Large intestine (tissue), 3 donors: ENCODE data around the gene PLXNA2. TPM values are rescaled to one million over a fixed set of nuclear protein-coding genes. Genes with fewer than 3 reads are reported as not detected.

Source experiments
- DNase-seq, 2 donors: peaks; one replicate each; pipeline versions ENCODE4 v3.0.0 to v3.0.0-alpha.2; 2013
- H3K27ac ChIP-seq: one replicate; pipeline ENCODE4 v1.5.1; 2013; ENCODE audit warnings: low read length
- H3K27me3 ChIP-seq: 2 replicates; pipeline ENCODE4 v1.6.1; 2013; ENCODE audit warnings: low read length; ENCODE audit not compliant: control insufficient read depth, insufficient read depth
- H3K36me3 ChIP-seq: 2 replicates; pipeline ENCODE4 v1.6.1; 2013; ENCODE audit warnings: low read length; ENCODE audit not compliant: control insufficient read depth, insufficient read depth
- H3K4me1 ChIP-seq: one replicate; pipeline ENCODE4 v1.6.1; 2013; ENCODE audit warnings: low read length; ENCODE audit not compliant: control insufficient read depth, insufficient read depth
- H3K4me3 ChIP-seq: one replicate; pipeline ENCODE4 v1.5.1; 2013; ENCODE audit warnings: low read length
- H3K9me3 ChIP-seq: one replicate; pipeline ENCODE4 v1.6.1; 2013; ENCODE audit warnings: mild to moderate bottlenecking, low read depth, low read length, moderate library complexity; ENCODE audit not compliant: control insufficient read depth
- WGBS: methylation state at CpG from one replicate; pipeline ENCODE4 v1.1.5; 2013; ENCODE audit warnings: low lambda C conversion rate; ENCODE audit not compliant: insufficient coverage; 5-methylcytosine and 5-hydroxymethylcytosine counted together
- polyA plus RNA-seq: library from polyadenylated mRNA; unstranded; fragments of 120-200 nt; gene quantifications from one replicate; pipeline ENCODE4 v1.2.1, GENCODE V29; 2013

PLXNA2 gene
- polyA plus RNA-seq, 1 donor, result 11.7 TPM

DNA sequence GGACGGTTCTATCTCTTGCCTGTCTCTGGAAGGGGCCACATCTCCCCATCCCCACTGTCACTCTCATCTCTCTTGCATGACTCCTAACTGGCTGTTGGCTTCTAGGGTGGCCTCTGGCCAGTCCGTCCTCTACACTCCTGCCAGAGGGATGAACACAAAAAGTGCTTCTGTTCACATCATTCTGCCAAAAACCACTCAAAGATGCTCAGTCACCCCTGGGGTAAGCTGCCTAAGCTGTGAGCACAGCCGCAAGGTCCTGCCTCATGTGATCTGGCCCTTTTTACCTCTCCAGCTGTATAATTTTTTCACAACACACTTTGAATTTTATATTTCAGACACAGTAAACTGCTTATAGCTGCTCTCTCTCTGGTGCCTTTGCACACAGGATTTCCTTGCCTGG is 235.7 kb downstream of the PLXNA2 start:
- DNase-seq, result no peak
- WGBS, result 100% methylated on average over 1 of the region's 3 CpGs
- Histone ChIP-seq H3K36me3 (no peaks in the 10 kb centered on the region), H3K27me3 (peaks cover 9% of the 10 kb centered on the region), H3K4me3 (no peak overlapping the region), H3K9me3 (no peaks in the 10 kb centered on the region), H3K27ac (no peak overlapping the region), H3K4me1 (no peaks in the 10 kb centered on the region)

DNA sequence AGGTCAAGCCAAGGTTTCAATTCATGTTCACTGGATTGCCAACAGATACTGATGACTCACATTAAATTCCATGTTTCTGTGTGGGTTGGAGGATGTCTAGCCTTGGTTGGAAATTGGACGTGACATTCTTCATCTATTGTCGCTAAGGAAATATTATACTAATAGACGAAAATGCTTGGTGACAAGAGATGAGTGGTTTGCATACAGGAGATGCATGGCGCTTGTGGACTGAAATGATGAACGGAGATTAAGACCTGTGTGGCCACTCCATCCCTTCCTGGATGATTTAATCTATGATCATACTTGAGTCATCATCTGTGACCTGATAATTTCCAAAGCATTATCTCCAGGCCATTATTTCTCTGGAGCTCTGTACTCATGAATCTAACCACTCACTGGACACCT is 236.2 kb downstream of the PLXNA2 start:
- Histone ChIP-seq H3K9me3 (no peaks in the 10 kb centered on the region), H3K27ac (no peak overlapping the region), H3K27me3 (peaks cover 9% of the 10 kb centered on the region), H3K36me3 (no peaks in the 10 kb centered on the region), H3K4me3 (no peak overlapping the region), H3K4me1 (no peaks in the 10 kb centered on the region)
- DNase-seq, result no peak
- WGBS, result 80% methylated on average over 2 of the region's 5 CpGs

DNA sequence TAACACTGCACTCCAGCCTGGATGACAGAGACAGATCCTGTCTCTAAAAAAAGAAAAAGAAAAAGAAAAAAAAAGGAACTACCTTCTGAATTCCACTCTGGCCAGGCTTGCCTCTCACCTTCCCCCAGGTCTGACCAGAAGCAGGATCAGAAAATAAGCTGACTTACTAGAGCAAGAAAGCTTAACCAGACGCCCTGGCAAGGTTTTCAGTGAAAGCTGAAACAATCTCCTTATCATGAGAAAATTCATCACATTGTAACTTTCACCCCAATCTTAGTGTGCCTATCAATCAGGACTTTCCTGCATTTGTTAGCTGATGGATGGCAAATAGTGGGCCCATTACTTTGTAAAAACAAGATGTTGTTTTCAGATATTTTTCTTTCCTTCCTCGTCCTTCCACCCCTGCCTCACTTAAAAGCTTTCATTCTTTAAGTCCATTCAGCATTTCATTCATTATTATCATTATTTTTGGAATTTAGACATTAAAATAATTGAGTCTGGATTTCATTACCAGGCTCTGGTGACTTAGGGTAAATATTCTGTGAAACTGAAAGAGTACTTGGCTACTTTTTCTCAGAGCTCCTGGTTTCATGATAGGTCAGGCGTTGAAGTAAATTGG is 236.8 kb downstream of the PLXNA2 start:
- Histone ChIP-seq H3K27ac (no peak overlapping the region), H3K27me3 (peaks cover 9% of the 10 kb centered on the region), H3K36me3 (no peaks in the 10 kb centered on the region), H3K4me3 (no peak overlapping the region), H3K4me1 (no peaks in the 10 kb centered on the region), H3K9me3 (no peaks in the 10 kb centered on the region)
- DNase-seq, result no peak
- WGBS, result 89% methylated on average over 2 of the region's 3 CpGs

DNA sequence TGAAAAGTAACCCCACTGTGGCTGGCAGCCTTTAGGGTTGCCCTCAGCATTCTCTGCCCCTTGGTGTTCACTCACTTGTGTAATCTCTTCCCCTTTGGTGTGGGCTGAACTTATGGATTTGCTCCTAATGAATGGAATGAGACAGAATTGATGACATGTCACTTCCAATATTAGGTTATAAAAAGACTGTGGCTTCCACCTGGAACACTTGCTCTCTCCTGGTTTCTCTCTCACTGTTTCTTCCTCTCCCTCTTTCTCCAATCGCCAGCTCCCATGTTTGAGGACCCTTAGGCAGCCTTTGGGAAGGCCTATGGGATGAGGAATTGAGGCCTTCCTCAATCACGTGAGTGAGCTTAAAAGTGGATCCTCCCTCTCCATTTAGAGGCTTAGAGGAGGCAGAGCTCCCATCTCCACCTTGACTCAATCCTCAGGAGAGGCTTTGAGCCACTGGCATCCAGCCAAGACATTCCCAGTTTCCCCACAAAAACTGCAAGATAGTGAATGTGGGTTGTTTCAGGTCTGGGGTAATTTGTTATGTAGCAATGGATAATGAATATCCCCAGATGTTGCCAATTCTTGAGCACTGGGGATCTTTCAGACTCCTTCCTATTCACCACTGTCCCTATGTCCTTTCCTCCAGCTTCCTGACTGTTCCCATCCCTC is 237.8 kb downstream of the PLXNA2 start:
- Histone ChIP-seq H3K4me3 (no peak overlapping the region), H3K9me3 (no peaks in the 10 kb centered on the region), H3K27me3 (peaks cover 13% of the 10 kb centered on the region), H3K36me3 (no peaks in the 10 kb centered on the region), H3K27ac (no peak overlapping the region), H3K4me1 (no peaks in the 10 kb centered on the region)
- no peak for DNase-seq
- no CpG with 5 or more reads among the region's 2 CpGs for WGBS

DNA sequence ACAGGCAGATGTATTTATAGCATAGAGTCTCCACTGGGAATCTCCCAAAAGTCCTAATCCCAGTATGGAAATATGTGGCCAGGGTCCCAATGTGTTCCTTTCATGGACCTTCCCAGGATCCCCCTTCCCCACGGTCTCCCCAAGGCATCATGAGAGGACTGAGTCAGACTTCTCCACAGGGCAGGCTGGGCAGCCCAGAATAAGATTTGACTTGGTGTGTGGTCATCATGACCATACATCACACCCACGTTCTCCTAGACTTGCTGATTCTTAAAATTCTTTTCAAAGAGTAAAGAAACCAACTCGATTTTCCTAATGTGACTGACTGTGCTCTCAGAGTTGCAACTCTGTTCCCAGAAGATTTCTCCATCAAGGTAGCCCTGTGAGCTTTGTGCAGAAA is 239.3 kb downstream of the PLXNA2 start:
- 79% methylated on average over 2 of the region's 3 CpGs for WGBS

DNA sequence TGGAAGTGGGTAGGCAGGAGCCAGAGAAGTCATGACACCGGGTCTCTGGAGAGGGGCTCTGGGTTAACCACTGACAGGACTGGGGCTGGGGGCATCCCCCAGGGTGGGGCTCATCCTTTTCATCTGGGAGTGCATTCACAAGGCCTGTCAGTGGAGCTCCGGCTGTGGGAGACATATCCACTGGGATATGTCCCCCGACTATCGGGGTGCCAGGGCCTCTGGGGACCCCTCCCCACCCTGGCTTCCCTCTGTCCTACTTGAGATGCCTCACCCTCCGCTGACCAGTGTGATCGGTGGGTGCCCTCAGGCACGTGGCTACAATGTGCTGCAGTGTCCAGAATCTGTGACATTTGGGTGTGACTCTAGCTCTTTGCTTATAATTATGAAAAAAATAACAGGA is 240.9 kb downstream of the PLXNA2 start:
- H3K4me1 ChIP-seq, result no peaks in the 10 kb centered on the region
- WGBS, result 80% methylated on average over 1 of the region's 7 CpGs
- H3K4me3 ChIP-seq, result no peak overlapping the region
- H3K9me3 ChIP-seq, result no peaks in the 10 kb centered on the region
- no peak for DNase-seq
- no peak overlapping the region for H3K27ac ChIP-seq
- H3K27me3 ChIP-seq, result peaks cover 16% of the 10 kb centered on the region
- no peaks in the 10 kb centered on the region for H3K36me3 ChIP-seq

More for the DNA sequence above, 239.3 kb downstream of the PLXNA2 start:
- H3K4me3 ChIP-seq, result no peak overlapping the region
- H3K27me3 ChIP-seq, result peaks cover 19% of the 10 kb centered on the region
- H3K27ac ChIP-seq, result no peak overlapping the region
- no peaks in the 10 kb centered on the region for H3K36me3 ChIP-seq
- H3K4me1 ChIP-seq, result no peaks in the 10 kb centered on the region
- no peaks in the 10 kb centered on the region for H3K9me3 ChIP-seq
- DNase-seq, result no peak

DNA sequence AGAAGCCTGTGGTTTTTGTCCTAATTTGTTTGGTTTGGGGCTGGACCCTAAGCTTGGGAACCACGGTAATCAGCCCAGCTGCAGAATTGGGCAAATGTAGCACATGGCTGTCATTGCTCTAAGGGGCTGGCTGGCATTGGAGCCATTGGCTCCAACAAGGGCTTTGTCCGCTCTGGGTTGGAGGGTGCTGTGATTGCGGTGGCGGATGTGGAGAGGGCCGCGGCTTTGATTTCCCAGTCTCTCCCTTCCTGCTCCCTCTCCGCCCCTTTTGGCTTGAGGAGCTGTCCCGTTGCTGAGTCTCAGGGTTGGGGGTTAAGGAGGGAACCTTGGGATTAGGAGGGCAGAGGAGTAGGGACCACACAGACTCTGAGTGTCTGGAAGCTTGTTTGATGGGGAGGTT is 241.5 kb downstream of the PLXNA2 start:
- Histone ChIP-seq H3K27ac (no peak overlapping the region), H3K36me3 (no peaks in the 10 kb centered on the region), H3K9me3 (no peaks in the 10 kb centered on the region), H3K4me1 (no peaks in the 10 kb centered on the region), H3K4me3 (no peak overlapping the region), H3K27me3 (peaks cover 16% of the 10 kb centered on the region)
- no peak for DNase-seq
- no CpG with 5 or more reads among the region's 8 CpGs for WGBS

DNA sequence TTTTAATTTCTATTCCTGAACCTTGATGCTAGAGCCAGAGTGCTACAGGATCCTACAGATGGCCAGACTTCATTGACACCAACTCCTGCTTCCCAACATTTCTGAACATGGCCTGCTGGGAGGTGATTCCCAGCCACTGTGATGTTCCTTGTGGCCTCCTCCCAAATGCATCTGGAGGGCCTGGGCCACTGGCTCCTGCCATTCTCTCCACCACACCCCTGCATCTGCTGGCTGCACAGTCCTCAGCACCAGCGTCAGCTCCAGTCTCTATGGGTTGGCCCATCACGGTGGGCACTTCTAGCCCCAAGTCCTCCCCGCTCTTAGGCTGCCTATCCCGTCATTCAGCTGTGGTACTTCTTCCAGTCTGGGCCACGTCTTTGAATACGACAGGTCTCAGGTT is 242.1 kb downstream of the PLXNA2 start:
- WGBS, result no CpG with 5 or more reads among the region's 6 CpGs
- Histone ChIP-seq H3K27ac (no peak overlapping the region), H3K27me3 (peaks cover 16% of the 10 kb centered on the region), H3K9me3 (no peaks in the 10 kb centered on the region), H3K4me1 (no peaks in the 10 kb centered on the region), H3K36me3 (no peaks in the 10 kb centered on the region), H3K4me3 (no peak overlapping the region)
- DNase-seq, result no peak

DNA sequence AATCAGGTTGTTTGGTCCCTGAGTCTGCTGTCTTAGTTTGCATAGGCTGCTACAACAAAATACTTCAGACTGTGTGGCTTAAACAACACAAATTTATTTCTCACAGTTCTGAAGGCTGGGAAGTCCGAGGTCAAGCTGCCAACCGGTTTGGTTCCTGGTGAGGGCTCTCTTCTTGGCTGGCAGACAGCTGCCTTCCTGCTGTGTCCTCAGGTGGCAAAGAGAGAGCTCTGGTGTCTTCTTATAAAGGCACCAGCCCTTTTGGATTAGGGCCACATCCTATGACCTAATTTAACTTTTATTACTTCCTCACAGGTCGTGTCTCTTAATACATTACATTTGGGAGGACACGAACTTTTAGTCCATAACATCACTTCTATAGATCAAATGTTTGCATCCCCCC is 243.7 kb downstream of the PLXNA2 start:
- H3K9me3 ChIP-seq, result no peaks in the 10 kb centered on the region
- H3K36me3 ChIP-seq, result no peaks in the 10 kb centered on the region
- WGBS, result no CpG with 5 or more reads among the region's 4 CpGs
- no peak overlapping the region for H3K4me3 ChIP-seq
- no peak overlapping the region for H3K27ac ChIP-seq
- DNase-seq, result no peak
- peaks cover 17% of the 10 kb centered on the region for H3K27me3 ChIP-seq
- H3K4me1 ChIP-seq, result no peaks in the 10 kb centered on the region

DNA sequence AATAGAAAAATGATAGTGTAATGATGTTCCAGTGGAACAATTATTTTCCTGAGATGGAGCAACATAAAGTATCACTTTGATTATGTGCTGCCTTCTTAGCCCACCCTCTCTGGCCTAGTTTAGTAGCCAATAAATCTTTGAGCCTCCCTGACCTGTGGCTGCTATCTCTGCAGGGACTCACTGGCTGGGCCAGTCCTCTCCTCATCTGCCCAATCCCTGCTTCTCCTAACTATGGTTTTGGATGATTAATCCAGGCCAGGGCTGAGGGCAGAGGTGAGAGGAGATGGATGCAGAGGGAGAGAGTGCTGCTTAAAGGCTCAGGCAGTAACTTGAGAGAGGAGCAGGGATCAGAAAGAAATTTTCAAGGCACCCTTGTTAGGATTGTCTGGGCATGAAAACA is 244.2 kb downstream of the PLXNA2 start:
- Histone ChIP-seq H3K9me3 (no peaks in the 10 kb centered on the region), H3K27ac (no peak overlapping the region), H3K36me3 (no peaks in the 10 kb centered on the region), H3K4me1 (no peaks in the 10 kb centered on the region), H3K4me3 (no peak overlapping the region), H3K27me3 (peaks cover 19% of the 10 kb centered on the region)
- DNase-seq, result no peak
